Activated naive CD8-positive, alpha-beta T cell (primary cell): ENCODE measurements around the gene HNRNPM.

ENCODE experiments used
- H3K27ac Mint-ChIP-seq: one replicate; pipeline ENCODE4 v1.8.0; 2021; ENCODE audit warnings: mixed read lengths
- H3K27me3 Mint-ChIP-seq: one replicate; pipeline ENCODE4 v1.8.0; 2021; ENCODE audit warnings: mixed read lengths
- H3K36me3 Mint-ChIP-seq: one replicate; pipeline ENCODE4 v1.8.0; 2021; ENCODE audit warnings: mixed read lengths
- H3K4me1 Mint-ChIP-seq: one replicate; pipeline ENCODE4 v1.8.0; 2021; ENCODE audit warnings: low read depth, mixed read lengths
- H3K4me3 Mint-ChIP-seq: one replicate; pipeline ENCODE4 v1.8.0; 2021; ENCODE audit warnings: mild to moderate bottlenecking, mixed read lengths
- H3K9me3 Mint-ChIP-seq: one replicate; pipeline ENCODE4 v1.8.0; 2021; ENCODE audit warnings: low read depth, mixed read lengths

Gene HNRNPM

DNA sequence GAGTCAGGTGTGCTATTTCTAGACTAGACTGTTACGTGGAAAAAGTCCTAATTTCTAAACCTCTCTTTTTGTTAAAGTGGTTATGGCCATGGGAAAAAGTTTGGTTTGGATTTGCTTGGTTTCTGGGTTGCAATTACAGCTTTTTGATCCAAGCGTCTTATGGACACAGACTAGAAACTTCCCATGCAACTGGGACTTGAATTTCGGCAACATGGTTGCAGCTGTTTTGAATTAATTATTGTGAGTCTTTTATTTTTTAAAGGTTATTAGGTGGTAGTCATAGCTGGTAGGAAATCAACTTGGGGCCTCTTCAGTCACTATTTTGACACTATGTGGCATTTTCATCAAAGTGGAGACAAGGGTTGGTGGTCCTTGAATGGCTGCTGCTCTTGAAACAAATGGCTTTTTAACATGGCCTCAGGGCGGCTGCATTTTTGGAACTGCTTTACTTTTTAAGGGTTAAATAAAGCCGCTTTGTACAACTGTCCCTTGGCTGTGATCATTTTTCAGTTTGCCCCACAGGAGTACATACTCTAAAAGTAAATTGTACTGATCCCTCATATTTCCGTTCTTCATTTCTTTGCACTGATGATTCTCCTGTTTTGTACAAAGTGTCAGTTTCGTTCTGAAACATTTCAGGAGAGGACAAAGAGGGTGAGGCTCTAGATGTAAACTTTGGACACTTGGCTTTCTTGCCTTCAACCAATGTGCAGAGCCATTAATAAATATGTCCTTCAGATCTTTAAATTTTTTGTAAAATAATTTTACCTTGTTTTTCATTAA is 15.9 kb downstream of the HNRNPM start:
- H3K27ac Mint-ChIP-seq, result no peak overlapping the region
- H3K4me3 Mint-ChIP-seq, result no peak overlapping the region
- H3K4me1 Mint-ChIP-seq, result peaks cover 70% of the 10 kb centered on the region
- H3K9me3 Mint-ChIP-seq, result no peaks in the 10 kb centered on the region
- H3K27me3 Mint-ChIP-seq, result no peaks in the 10 kb centered on the region
- H3K36me3 Mint-ChIP-seq, result peaks cover 4% of the 10 kb centered on the region

DNA sequence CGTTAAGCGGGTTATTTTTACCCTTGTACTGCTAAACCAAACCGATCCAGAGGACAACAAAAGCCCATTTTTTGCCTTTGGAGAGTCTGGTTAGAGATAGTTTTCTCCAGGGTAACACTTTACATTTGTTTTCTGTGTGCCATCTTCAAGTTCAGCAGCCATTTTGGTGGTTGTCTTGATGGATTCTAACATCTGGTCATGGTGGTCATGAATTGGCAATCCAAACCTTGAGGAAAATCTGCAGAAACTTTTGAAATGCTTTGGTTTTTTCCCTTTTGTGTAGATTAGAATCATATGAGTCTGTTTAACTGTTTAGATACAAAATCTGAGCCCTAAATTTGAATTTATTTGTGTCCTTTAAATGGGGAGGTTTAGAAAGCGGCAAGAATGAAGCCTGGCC is 16.6 kb downstream of the HNRNPM start:
- Mint-ChIP-seq H3K27ac (no peak overlapping the region), H3K4me3 (no peak overlapping the region), H3K36me3 (peaks cover 7% of the 10 kb centered on the region), H3K27me3 (no peaks in the 10 kb centered on the region), H3K9me3 (no peaks in the 10 kb centered on the region), H3K4me1 (peaks cover 63% of the 10 kb centered on the region)

DNA sequence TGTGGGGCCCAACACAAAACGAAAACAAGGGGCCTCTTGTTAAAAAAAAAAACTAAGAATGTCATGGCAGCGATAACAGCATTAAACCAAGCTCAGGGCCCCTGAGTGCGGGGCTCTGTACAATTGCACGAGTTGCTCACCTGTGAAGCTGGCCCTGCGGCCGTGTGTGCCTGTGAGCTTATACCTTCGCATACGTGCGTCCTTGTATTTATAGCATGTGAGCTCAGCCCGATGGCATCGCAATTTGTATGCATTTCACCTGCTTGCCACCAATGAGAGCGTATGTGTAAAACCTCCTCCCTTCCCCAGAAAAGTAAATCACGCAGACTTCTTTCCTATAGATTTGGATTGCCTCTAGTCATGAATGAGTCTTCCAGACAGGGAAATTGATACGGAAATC is 17.1 kb downstream of the HNRNPM start:
- peaks cover 7% of the 10 kb centered on the region for H3K36me3 Mint-ChIP-seq
- no peaks in the 10 kb centered on the region for H3K27me3 Mint-ChIP-seq
- H3K27ac Mint-ChIP-seq, result no peak overlapping the region
- H3K4me1 Mint-ChIP-seq, result peaks cover 58% of the 10 kb centered on the region
- H3K4me3 Mint-ChIP-seq, result peak overlapping the region; percentile 20
- no peaks in the 10 kb centered on the region for H3K9me3 Mint-ChIP-seq

GRCh38 chr19:8462571-8462970 is 17.8 kb downstream of the HNRNPM start:
- Mint-ChIP-seq H3K36me3 (peaks cover 7% of the 10 kb centered on the region), H3K4me3 (no peak overlapping the region), H3K27ac (no peak overlapping the region), H3K9me3 (no peaks in the 10 kb centered on the region), H3K27me3 (no peaks in the 10 kb centered on the region), H3K4me1 (peaks cover 55% of the 10 kb centered on the region)

- Mint-ChIP-seq H3K27me3 (no peaks in the 10 kb centered on the region), H3K36me3 (peaks cover 7% of the 10 kb centered on the region), H3K4me3 (no peak overlapping the region), H3K27ac (no peak overlapping the region), H3K4me1 (peaks cover 47% of the 10 kb centered on the region), H3K9me3 (no peaks in the 10 kb centered on the region)
Observed at GRCh38 chr19:8463365-8463764, 18.6 kb downstream of the HNRNPM start.

DNA sequence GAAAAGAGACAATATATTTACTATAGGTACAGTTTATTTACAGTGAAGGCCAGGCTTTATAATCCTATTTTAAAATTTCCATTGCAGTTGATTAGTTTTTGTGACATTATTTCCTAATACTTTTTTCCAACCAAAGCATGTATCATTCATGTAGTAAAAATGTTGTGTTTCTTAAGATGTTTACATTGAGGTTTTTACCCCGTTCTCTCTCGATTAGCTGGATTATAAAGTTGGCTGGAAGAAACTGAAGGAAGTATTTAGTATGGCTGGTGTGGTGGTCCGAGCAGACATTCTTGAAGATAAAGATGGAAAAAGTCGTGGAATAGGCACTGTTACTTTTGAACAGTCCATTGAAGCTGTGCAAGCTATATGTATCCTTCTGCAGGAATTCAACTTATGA is 21.2 kb downstream of the HNRNPM start:
- no peak overlapping the region for H3K27ac Mint-ChIP-seq
- no peaks in the 10 kb centered on the region for H3K9me3 Mint-ChIP-seq
- peaks cover 23% of the 10 kb centered on the region for H3K4me1 Mint-ChIP-seq
- H3K27me3 Mint-ChIP-seq, result no peaks in the 10 kb centered on the region
- no peak overlapping the region for H3K4me3 Mint-ChIP-seq
- H3K36me3 Mint-ChIP-seq, result peaks cover 13% of the 10 kb centered on the region

GRCh38 chr19:8468124-8468523 is 23.3 kb downstream of the HNRNPM start:
- Mint-ChIP-seq H3K36me3 (peaks cover 11% of the 10 kb centered on the region), H3K27ac (no peak overlapping the region), H3K4me3 (no peak overlapping the region), H3K27me3 (no peaks in the 10 kb centered on the region), H3K9me3 (no peaks in the 10 kb centered on the region), H3K4me1 (peaks cover 9% of the 10 kb centered on the region)

DNA sequence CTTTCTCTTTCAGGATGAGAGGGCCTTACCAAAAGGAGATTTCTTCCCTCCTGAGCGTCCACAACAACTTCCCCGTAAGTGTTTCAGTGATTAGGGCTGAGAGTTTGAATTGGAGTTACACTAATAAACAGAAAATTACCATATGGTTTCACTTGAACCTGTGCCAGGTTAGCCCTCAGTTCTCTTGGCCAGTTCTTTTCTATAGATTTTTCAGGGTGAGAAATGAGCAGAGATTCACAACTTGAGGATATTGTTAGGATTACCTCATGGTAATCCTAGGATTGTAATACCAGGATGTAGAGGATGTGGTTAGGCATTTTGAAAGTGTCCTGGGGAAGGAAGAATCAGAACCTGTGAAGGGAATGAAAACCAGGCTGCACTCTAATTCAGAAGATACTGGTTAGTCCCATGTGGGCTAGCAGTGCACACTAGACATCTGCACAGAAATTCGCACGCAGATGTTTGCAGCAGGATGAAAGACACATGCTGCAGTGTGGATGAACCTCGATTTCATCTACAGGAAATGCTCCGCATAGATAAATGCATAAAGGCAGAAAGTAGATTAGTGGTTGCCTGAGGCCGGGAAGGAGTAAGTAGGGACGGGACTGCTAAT is 24.1 kb downstream of the HNRNPM start:
- Mint-ChIP-seq H3K4me1 (peaks cover 10% of the 10 kb centered on the region), H3K36me3 (peaks cover 9% of the 10 kb centered on the region), H3K4me3 (no peak overlapping the region), H3K9me3 (no peaks in the 10 kb centered on the region), H3K27me3 (no peaks in the 10 kb centered on the region), H3K27ac (peak overlapping the region; percentile 36)

- peaks cover 9% of the 10 kb centered on the region for H3K36me3 Mint-ChIP-seq
Observed at GRCh38 chr19:8469613-8470368, 25.0 kb downstream of the HNRNPM start.

GRCh38 chr19:8473648-8474476 is 29.1 kb downstream of the HNRNPM start:
- Mint-ChIP-seq H3K4me1 (peaks cover 47% of the 10 kb centered on the region), H3K27ac (peak overlapping the region; percentile 34), H3K4me3 (no peak overlapping the region)

More at GRCh38 chr19:8469613-8470368, 25.0 kb downstream of the HNRNPM start:
- H3K4me3 Mint-ChIP-seq, result no peak overlapping the region
- H3K27me3 Mint-ChIP-seq, result no peaks in the 10 kb centered on the region
- H3K9me3 Mint-ChIP-seq, result no peaks in the 10 kb centered on the region
- no peak overlapping the region for H3K27ac Mint-ChIP-seq
- H3K4me1 Mint-ChIP-seq, result peaks cover 12% of the 10 kb centered on the region

GRCh38 chr19:8475005-8475404 is 30.2 kb downstream of the HNRNPM start:
- Mint-ChIP-seq H3K27ac (no peak overlapping the region), H3K4me3 (no peak overlapping the region), H3K27me3 (no peaks in the 10 kb centered on the region), H3K36me3 (peaks cover 2% of the 10 kb centered on the region), H3K9me3 (no peaks in the 10 kb centered on the region), H3K4me1 (peaks cover 51% of the 10 kb centered on the region)

More at GRCh38 chr19:8473648-8474476, 29.1 kb downstream of the HNRNPM start:
- Mint-ChIP-seq H3K9me3 (no peaks in the 10 kb centered on the region), H3K36me3 (peaks cover 8% of the 10 kb centered on the region), H3K27me3 (no peaks in the 10 kb centered on the region)

GRCh38 chr19:8476524-8476923 is 31.7 kb downstream of the HNRNPM start:
- Mint-ChIP-seq H3K9me3 (no peaks in the 10 kb centered on the region), H3K36me3 (peaks cover 2% of the 10 kb centered on the region), H3K4me3 (no peak overlapping the region), H3K4me1 (peaks cover 64% of the 10 kb centered on the region), H3K27ac (peak overlapping the region; percentile 41), H3K27me3 (no peaks in the 10 kb centered on the region)

- H3K36me3 Mint-ChIP-seq, result peaks cover 2% of the 10 kb centered on the region
- H3K27ac Mint-ChIP-seq, result peak overlapping the region; percentile 64
- H3K9me3 Mint-ChIP-seq, result no peaks in the 10 kb centered on the region
- no peaks in the 10 kb centered on the region for H3K27me3 Mint-ChIP-seq
- H3K4me1 Mint-ChIP-seq, result peaks cover 71% of the 10 kb centered on the region
- peak overlapping the region; percentile 36 for H3K4me3 Mint-ChIP-seq
Observed at GRCh38 chr19:8477889-8478288, 33.1 kb downstream of the HNRNPM start.

- peak overlapping the region; percentile 55 for H3K4me3 Mint-ChIP-seq
- H3K27me3 Mint-ChIP-seq, result no peaks in the 10 kb centered on the region
- peak overlapping the region; percentile 81 for H3K27ac Mint-ChIP-seq
- peaks cover 2% of the 10 kb centered on the region for H3K36me3 Mint-ChIP-seq
- H3K9me3 Mint-ChIP-seq, result no peaks in the 10 kb centered on the region
- peaks cover 74% of the 10 kb centered on the region for H3K4me1 Mint-ChIP-seq
Observed at GRCh38 chr19:8478598-8478997, 33.8 kb downstream of the HNRNPM start.
